PC-3 (cell line): ENCODE results near the gene SPATC1L. TPM values are rescaled to one million over a fixed set of nuclear protein-coding genes. Genes with fewer than 3 reads are reported as not detected.

ENCODE experiments used
- ATAC-seq: fragments of 200-7000 bp; cut with Tn5 transposase; 2 replicates; pipeline ENCODE4 v1.9.1; 2020; ENCODE audit warnings: mild to moderate bottlenecking, moderate library complexity
- BruUV-seq: library from RNA; stranded (reverse); fragments of 400-500 nt; replicated peaks from 2 replicates; lab custom pipeline; 2021; lab: Mats Ljungman, UMichigan
- CTCF ChIA-PET: fragments of 300-600 bp; sonication (Branson Sonifier 250); formaldehyde crosslinking; loops from one replicate; lab custom pipeline; 2022; ENCODE audit warnings: antibody characterized with exemption; lab: Charles Lee
- POLR2A ChIA-PET: fragments of 300-600 bp; sonication (Branson Sonifier 250); formaldehyde crosslinking; loops from one replicate; lab custom pipeline; 2022; ENCODE audit warnings: antibody characterized with exemption; ENCODE audit not compliant: unreplicated experiment; lab: Charles Lee
- DNase-seq: peaks from one replicate; pipeline ENCODE4 v3.0.0-alpha.2; 2015
- H2AFZ ChIP-seq: fragments of 300-600 bp; sonication (generic); 2 replicates; pipeline ENCODE4 v1.6.0; 2016; ENCODE audit warnings: antibody characterized with exemption, low read length
- H3F3A ChIP-seq: fragments of 300-600 bp; sonication (generic); one replicate; pipeline ENCODE4 v1.6.0; 2017; ENCODE audit warnings: antibody characterized with exemption, low read length, control low read depth, mild to moderate bottlenecking; ENCODE audit not compliant: unreplicated experiment
- H3K27ac ChIP-seq: fragments of 300-600 bp; sonication (generic); 2 replicates; pipeline ENCODE4 v1.5.1; 2016; ENCODE audit warnings: mild to moderate bottlenecking, low read length
- H3K27me3 ChIP-seq: fragments of 300-600 bp; sonication (generic); 2 replicates; pipeline ENCODE4 v1.6.1; 2016; ENCODE audit warnings: low read length, mixed read lengths
- H3K36me3 ChIP-seq: fragments of 300-600 bp; sonication (generic); 2 replicates; pipeline ENCODE4 v1.6.1; 2016; ENCODE audit warnings: low read depth, mixed run types, low read length, mixed read lengths
- H3K4me1 ChIP-seq: fragments of 300-600 bp; sonication (generic); 2 replicates; pipeline ENCODE4 v1.5.1; 2016; ENCODE audit warnings: low read length; ENCODE audit not compliant: insufficient read depth
- H3K4me2 ChIP-seq: fragments of 300-600 bp; sonication (generic); 2 replicates; pipeline ENCODE4 v1.6.0; 2016; ENCODE audit warnings: low read length
- H3K4me3 ChIP-seq: fragments of 300-600 bp; sonication (generic); 2 replicates; pipeline ENCODE4 v1.5.1; 2016; ENCODE audit warnings: mild to moderate bottlenecking, low read length, mixed read lengths
- H3K79me2 ChIP-seq: fragments of 300-600 bp; sonication (generic); 2 replicates; pipeline ENCODE4 v1.6.1; 2017; ENCODE audit warnings: low read length, mixed read lengths
- H3K9ac ChIP-seq: fragments of 300-600 bp; sonication (generic); 2 replicates; pipeline ENCODE4 v1.6.0; 2016; ENCODE audit warnings: mild to moderate bottlenecking, low read length
- H3K9me2 ChIP-seq: fragments of 300-600 bp; sonication (generic); replicated peaks from 2 replicates; pipeline ENCODE4 v1.6.1; 2016; ENCODE audit warnings: mixed run types, low read length, mixed read lengths
- H3K9me3 ChIP-seq: fragments of 300-600 bp; sonication (generic); 2 replicates; pipeline ENCODE4 v1.6.1; 2016; ENCODE audit warnings: low read length, mixed read lengths
- H4K20me1 ChIP-seq: fragments of 300-600 bp; sonication (generic); 2 replicates; pipeline ENCODE4 v1.6.1; 2016; ENCODE audit warnings: low read length, mixed read lengths
- CTCF ChIP-seq: fragments of 300-600 bp; sonication (generic); conservative IDR thresholded peaks from 2 replicates; pipeline ENCODE4 v1.5.1; 2017; ENCODE audit warnings: antibody characterized with exemption, low read depth, mild to moderate bottlenecking, low read length
- EZH2 ChIP-seq: fragments of 300-600 bp; sonication (generic); IDR thresholded peaks from one replicate; pipeline ENCODE4 v1.6.1; 2017; ENCODE audit warnings: antibody characterized with exemption, mild to moderate bottlenecking, low read length; ENCODE audit not compliant: unreplicated experiment
- EZH2phosphoT487 ChIP-seq: fragments of 300-600 bp; sonication (generic); IDR thresholded peaks from 2 replicates; pipeline ENCODE4 v1.6.1; 2018; ENCODE audit warnings: mild to moderate bottlenecking, antibody characterized with exemption, low read length, borderline replicate concordance
- intact Hi-C: fragments of 100-400 bp; cut with micrococcal nuclease; formaldehyde crosslinking; loops from 2 replicates; pipeline ENCODE4 v1.9.0; 2023
- total RNA-seq: library from RNA; depleted of rRNA; stranded (reverse); fragments of >200 nt; gene quantifications from 2 replicates; pipeline ENCODE4 v1.2.3, GENCODE V29; 2014

SPATC1L gene
- total RNA-seq, 1 experiment from 2014 or later, result 41.7 TPM

- H3K27ac ChIP-seq, result no peak overlapping the region
- H2AFZ ChIP-seq, result no peak overlapping the region
- H3K9me3 ChIP-seq, result no peaks in the 10 kb centered on the region
- BruUV-seq, result no TSS peak
- H3F3A ChIP-seq, result no peaks in the 10 kb centered on the region
- no peak overlapping the region for H3K4me3 ChIP-seq
- H4K20me1 ChIP-seq, result no peaks in the 10 kb centered on the region
- ATAC-seq (no peak), DNase-seq (no peak)
- H3K36me3 ChIP-seq, result peaks cover 5% of the 10 kb centered on the region; the same call in 1 of the 2 replicates
- H3K4me1 ChIP-seq, result no peaks in the 10 kb centered on the region
- no peaks in the 10 kb centered on the region for H3K27me3 ChIP-seq
- ChIA-PET POLR2A (no interaction called here), CTCF (no interaction called here)
- H3K9me2 ChIP-seq, result no peaks in the 10 kb centered on the region
- no peak for TF ChIP-seq EZH2
- no peak for TF ChIP-seq EZH2phosphoT487
- no peak for TF ChIP-seq CTCF
- H3K4me2 ChIP-seq, result no peak overlapping the region
- H3K79me2 ChIP-seq, result no peaks in the 10 kb centered on the region
- H3K9ac ChIP-seq, result no peak overlapping the region
- intact Hi-C loops, result no loop called here
Measured at GRCh38 chr21:46207006-46207919, 23.0 kb upstream of the SPATC1L start.

DNA sequence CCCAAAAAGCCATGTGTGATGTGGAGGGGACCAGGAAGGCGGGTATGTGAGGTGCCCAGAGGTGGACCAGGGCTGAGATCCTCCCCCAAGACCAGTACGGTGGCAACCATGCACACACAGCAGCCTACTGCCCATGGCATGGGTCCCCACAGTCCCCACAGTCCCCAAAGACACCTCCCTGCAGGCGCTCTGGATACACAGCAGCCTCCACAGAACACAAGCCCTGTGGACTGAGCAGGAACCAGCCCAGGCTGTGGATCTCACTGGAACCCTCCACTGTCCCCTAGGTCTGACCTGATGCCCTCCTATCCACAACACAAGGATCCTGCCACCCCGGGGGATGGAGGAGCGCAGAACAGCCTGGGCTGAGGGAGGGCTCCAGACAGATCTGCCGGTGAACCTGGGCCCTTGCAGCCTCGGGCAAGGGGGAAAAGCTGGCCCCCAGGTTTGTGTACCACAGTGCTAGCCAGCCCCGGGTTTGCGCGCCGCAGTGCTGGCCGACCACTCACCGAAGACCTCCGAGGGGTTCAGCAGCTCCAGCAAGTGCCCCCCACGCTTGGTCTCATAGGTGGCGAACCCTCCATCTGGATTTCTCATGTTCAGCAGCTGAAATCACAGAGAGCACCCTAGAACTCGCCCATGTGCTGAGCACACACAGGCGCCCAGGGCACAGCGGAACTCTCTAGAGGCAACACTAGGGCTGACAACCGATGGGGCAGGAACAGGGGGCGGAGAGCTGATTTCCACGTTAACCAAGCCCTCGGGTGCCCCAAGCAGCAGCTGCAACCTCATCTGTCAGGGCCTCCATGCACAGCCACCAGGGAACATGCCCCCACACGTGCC is 22.1 kb upstream of the SPATC1L start:
- Histone ChIP-seq H3K79me2 (no peaks in the 10 kb centered on the region), H3K27me3 (no peaks in the 10 kb centered on the region), H4K20me1 (no peaks in the 10 kb centered on the region), H3K4me2 (no peak overlapping the region), H3F3A (no peaks in the 10 kb centered on the region), H2AFZ (no peak overlapping the region), H3K9me3 (no peaks in the 10 kb centered on the region), H3K9me2 (no peaks in the 10 kb centered on the region), H3K36me3 (peaks cover 5% of the 10 kb centered on the region; the same call in 1 of the 2 replicates), H3K9ac (no peak overlapping the region), H3K27ac (no peak overlapping the region), H3K4me3 (no peak overlapping the region), H3K4me1 (no peaks in the 10 kb centered on the region)
- no TSS peak for BruUV-seq
- CTCF ChIA-PET, result no interaction called here
- intact Hi-C loops, result no loop called here
- DNase-seq (no peak), ATAC-seq (no peak)
- TF ChIP-seq EZH2phosphoT487, result no peak
- TF ChIP-seq CTCF, result no peak
- TF ChIP-seq EZH2, result no peak
- POLR2A ChIA-PET, result no interaction called here
